ENCODE results near the gene PRKCA.

GRCh38 chr17:66351033-66351432 lies 48.6 kb downstream of the PRKCA start:
- no peak for TF ChIP-seq POLR2A (IDR thresholded peaks at IDR 0.05; ENCODE audit: low read length)
- TF ChIP-seq GATA1 (IDR thresholded peaks at IDR 0.05; ENCODE audit: low read depth, low read length): no peak

All from erythroblast (primary cell).